OCI-LY1 (cell line): ENCODE results near the gene GALNT9.

Experiments used
- CTCF ChIP-seq: fragments of 200-600 bp; sonication (generic), shearing (Covaris generic); IDR thresholded peaks from 2 replicates; pipeline ENCODE4 v1.5.1; 2017; ENCODE audit warnings: mild to moderate bottlenecking, antibody characterized with exemption, low read length, moderate library complexity, mixed read lengths
- EZH2 ChIP-seq: fragments of 200-600 bp; sonication (generic), shearing (Covaris generic); IDR thresholded peaks from 2 replicates; pipeline ENCODE4 v1.8.0; 2017; ENCODE audit warnings: borderline replicate concordance, mixed run types, mild to moderate bottlenecking, antibody characterized with exemption, low read length, moderate library complexity, mixed read lengths

GRCh38 chr12:132314516-132315233, 14.7 kb downstream of the GALNT9 start:
- TF ChIP-seq EZH2 = no peak
- no peak for TF ChIP-seq CTCF
